Left ventricle myocardium inferior (tissue), 1 donor: ENCODE results near the gene GSK3A. TPM values are rescaled to one million over a fixed set of nuclear protein-coding genes. Genes with fewer than 3 reads are reported as not detected.

Source experiments
- DNase-seq: peaks from one replicate; pipeline ENCODE4 v3.0.0-alpha.2; 2020
- H3K27ac ChIP-seq: fragments of 200-600 bp; replicated peaks from 2 replicates; pipeline ENCODE4 v1.8.0; 2021
- H3K27me3 ChIP-seq: fragments of 200-600 bp; 2 replicates; pipeline ENCODE4 v1.8.0; 2021; ENCODE audit warnings: low read depth
- H3K36me3 ChIP-seq: fragments of 200-600 bp; 2 replicates; pipeline ENCODE4 v1.8.0; 2021
- H3K4me1 ChIP-seq: fragments of 200-600 bp; 2 replicates; pipeline ENCODE4 v1.8.0; 2021
- H3K4me3 ChIP-seq: fragments of 200-600 bp; 2 replicates; pipeline ENCODE4 v1.8.0; 2021; ENCODE audit warnings: mild to moderate bottlenecking, moderate library complexity
- H3K9me3 ChIP-seq: fragments of 200-600 bp; replicated peaks from 2 replicates; pipeline ENCODE4 v1.8.0; 2021
- intact Hi-C: fragments of 100-400 bp; cut with micrococcal nuclease; formaldehyde crosslinking; loops from one replicate; pipeline ENCODE4 v1.11.0; 2022
- total RNA-seq: library from RNA; stranded (reverse); fragmentation: NEBNext Ultra II Directional; extraction: Animal tissue kit (Norgen Biotek cat#: 25700); gene quantifications from one replicate; pipeline ENCODE4 v1.2.1, GENCODE V29; 2021
- TF ChIP-seq, protein P1 (sequence below): fragments of 200-600 bp; IDR thresholded peaks from 2 replicates; pipeline ENCODE4 v1.8.0; 2021; ENCODE audit warnings: antibody characterized with exemption, mild to moderate bottlenecking, borderline replicate concordance
- donor health status: DM: no; HTN: yes; CAD: no; lungs with severe emphysema.

GSK3A gene
- total RNA-seq, 1 donor from 2014 or later, result 37.6 TPM

- intact Hi-C loops, result loop anchor here (10.0 kb wide), 1 partner anchor 54 kb away; the partner anchor contains the start of gene POU2F2
- Histone ChIP-seq H3K4me3 (no peak overlapping the region), H3K36me3 (no peaks in the 10 kb centered on the region), H3K27ac (no peak overlapping the region), H3K9me3 (peaks cover 9% of the 10 kb centered on the region), H3K27me3 (peaks cover 18% of the 10 kb centered on the region), H3K4me1 (no peaks in the 10 kb centered on the region)
- TF ChIP-seq, protein P1, sequence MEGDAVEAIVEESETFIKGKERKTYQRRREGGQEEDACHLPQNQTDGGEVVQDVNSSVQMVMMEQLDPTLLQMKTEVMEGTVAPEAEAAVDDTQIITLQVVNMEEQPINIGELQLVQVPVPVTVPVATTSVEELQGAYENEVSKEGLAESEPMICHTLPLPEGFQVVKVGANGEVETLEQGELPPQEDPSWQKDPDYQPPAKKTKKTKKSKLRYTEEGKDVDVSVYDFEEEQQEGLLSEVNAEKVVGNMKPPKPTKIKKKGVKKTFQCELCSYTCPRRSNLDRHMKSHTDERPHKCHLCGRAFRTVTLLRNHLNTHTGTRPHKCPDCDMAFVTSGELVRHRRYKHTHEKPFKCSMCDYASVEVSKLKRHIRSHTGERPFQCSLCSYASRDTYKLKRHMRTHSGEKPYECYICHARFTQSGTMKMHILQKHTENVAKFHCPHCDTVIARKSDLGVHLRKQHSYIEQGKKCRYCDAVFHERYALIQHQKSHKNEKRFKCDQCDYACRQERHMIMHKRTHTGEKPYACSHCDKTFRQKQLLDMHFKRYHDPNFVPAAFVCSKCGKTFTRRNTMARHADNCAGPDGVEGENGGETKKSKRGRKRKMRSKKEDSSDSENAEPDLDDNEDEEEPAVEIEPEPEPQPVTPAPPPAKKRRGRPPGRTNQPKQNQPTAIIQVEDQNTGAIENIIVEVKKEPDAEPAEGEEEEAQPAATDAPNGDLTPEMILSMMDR, result no peak
- no peak for DNase-seq
Measured at GRCh38 chr19:42189133-42189532, 53.3 kb downstream of the GSK3A start.

DNA sequence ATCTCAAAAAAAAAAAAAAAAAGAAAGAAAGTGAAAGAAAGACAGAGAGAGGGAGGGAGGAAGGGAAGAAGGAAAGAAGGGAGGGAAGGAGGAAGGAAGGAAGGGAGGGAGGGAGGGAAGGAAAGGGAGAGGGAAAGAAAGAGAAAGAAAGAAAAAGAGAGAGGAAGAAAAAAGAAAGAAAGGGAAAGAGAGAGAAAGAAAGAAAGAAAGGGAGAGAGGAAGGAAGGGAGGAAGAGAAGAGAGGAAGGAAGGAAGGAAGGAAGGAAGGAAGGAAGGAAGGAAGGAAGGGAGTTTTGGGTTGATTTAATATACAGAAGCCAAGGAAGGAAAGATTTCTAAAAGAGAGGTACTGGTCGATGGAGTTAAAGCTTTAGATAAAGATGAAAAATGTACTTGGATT, 53.7 kb downstream of the GSK3A start:
- intact Hi-C loops, result loop anchor here (10.0 kb wide), 1 partner anchor 54 kb away; the partner anchor contains the start of gene POU2F2
- TF ChIP-seq, protein P1, result no peak
- H3K36me3 ChIP-seq, result no peaks in the 10 kb centered on the region

GRCh38 chr19:42185277-42185676, 57.1 kb downstream of the GSK3A start:
- H3K36me3 ChIP-seq, result no peaks in the 10 kb centered on the region
- H3K9me3 ChIP-seq, result no peaks in the 10 kb centered on the region
- H3K27ac ChIP-seq, result no peak overlapping the region
- no peak overlapping the region for H3K4me3 ChIP-seq
- peaks cover 37% of the 10 kb centered on the region for H3K27me3 ChIP-seq
- intact Hi-C loops, result loop anchor here (10.0 kb wide), 1 partner anchor 50 kb away; the partner anchor contains the start of gene POU2F2
- no peak for DNase-seq
- TF ChIP-seq, protein P1, result no peak
- H3K4me1 ChIP-seq, result no peaks in the 10 kb centered on the region

More for the DNA sequence above, 53.7 kb downstream of the GSK3A start:
- Histone ChIP-seq H3K27ac (no peak overlapping the region), H3K4me1 (no peaks in the 10 kb centered on the region), H3K4me3 (no peak overlapping the region), H3K9me3 (peaks cover 7% of the 10 kb centered on the region), H3K27me3 (peaks cover 18% of the 10 kb centered on the region)
- DNase-seq, result no peak

DNA sequence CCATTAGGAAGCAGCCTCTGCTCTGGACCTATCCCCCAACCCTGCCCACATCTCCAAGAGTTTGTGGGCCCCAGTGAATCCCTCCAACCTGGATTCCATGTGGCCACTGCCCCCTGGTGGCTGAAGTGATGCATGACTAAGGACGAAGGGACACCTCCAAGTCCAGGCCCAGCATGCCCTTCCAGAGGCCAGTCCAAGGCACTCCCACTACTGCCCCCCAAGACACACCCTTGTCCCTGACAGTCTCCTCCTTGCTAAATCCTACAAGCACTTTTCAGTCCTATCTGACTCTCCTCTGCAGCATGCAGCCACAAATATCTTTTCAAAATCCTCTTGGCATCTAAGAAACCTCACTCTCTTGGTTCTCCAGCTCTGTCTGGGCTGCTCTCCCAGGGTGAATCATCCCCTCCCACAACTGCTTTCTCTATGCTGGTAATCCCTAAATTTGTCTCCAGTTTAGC, 58.0 kb downstream of the GSK3A start:
- DNase-seq, result peak; percentile 70
- Histone ChIP-seq H3K4me3 (no peak overlapping the region), H3K9me3 (no peaks in the 10 kb centered on the region), H3K27me3 (peaks cover 42% of the 10 kb centered on the region), H3K4me1 (no peaks in the 10 kb centered on the region), H3K36me3 (no peaks in the 10 kb centered on the region), H3K27ac (no peak overlapping the region)
- TF ChIP-seq, protein P1, result peak; percentile 89
- intact Hi-C loops, result loop anchor here (10.0 kb wide), 1 partner anchor 50 kb away; the partner anchor contains the start of gene POU2F2

Other genes with a start within 250 kb of the GSK3A start
- 375 TPM for gene ATP1A3, start 248.4 kb downstream of the GSK3A start, total RNA-seq
- gene GRIK5, start 172.4 kb downstream of the GSK3A start, total RNA-seq, result 2.1 TPM
- 7.1 TPM for gene ZNF574, start 166.4 kb downstream of the GSK3A start, total RNA-seq
- gene POU2F2, start 110.2 kb downstream of the GSK3A start, total RNA-seq, result 1.2 TPM
- 15.8 TPM for gene DEDD2, start 24.9 kb downstream of the GSK3A start, total RNA-seq
- 5.9 TPM for gene ZNF526, start 22.3 kb downstream of the GSK3A start, total RNA-seq
- 33.5 TPM for gene ERF, start 12.5 kb upstream of the GSK3A start, total RNA-seq
- gene CIC, start 26.6 kb upstream of the GSK3A start, total RNA-seq, result 33.3 TPM
- not detected for gene PRR19, start 59.5 kb upstream of the GSK3A start, total RNA-seq
- gene PAFAH1B3, start 60.0 kb upstream of the GSK3A start, total RNA-seq, result 2.1 TPM
- 0.36 TPM for gene TMEM145, start 70.7 kb upstream of the GSK3A start, total RNA-seq
- 34.3 TPM for gene MEGF8, start 83.0 kb upstream of the GSK3A start, total RNA-seq
- gene CNFN, start 147.7 kb upstream of the GSK3A start, total RNA-seq, result 0.49 TPM
- gene LIPE, start 184.8 kb upstream of the GSK3A start, total RNA-seq, result 55.8 TPM
- gene CXCL17, start 200.3 kb upstream of the GSK3A start, total RNA-seq, result not detected